GM19099 (cell line): ENCODE measurements around the gene FDX2.
A peak's percentile ranks its signal among the peaks of the same experiment; 100 is the strongest.

Experiments
- POLR2A ChIP-seq: IDR thresholded peaks from 3 replicates; pipeline ENCODE4 v1.6.1; 2011; ENCODE audit warnings: low read depth; ENCODE audit not compliant: insufficient read length; ENCODE audit errors: extremely low read depth

Gene FDX2

DNA sequence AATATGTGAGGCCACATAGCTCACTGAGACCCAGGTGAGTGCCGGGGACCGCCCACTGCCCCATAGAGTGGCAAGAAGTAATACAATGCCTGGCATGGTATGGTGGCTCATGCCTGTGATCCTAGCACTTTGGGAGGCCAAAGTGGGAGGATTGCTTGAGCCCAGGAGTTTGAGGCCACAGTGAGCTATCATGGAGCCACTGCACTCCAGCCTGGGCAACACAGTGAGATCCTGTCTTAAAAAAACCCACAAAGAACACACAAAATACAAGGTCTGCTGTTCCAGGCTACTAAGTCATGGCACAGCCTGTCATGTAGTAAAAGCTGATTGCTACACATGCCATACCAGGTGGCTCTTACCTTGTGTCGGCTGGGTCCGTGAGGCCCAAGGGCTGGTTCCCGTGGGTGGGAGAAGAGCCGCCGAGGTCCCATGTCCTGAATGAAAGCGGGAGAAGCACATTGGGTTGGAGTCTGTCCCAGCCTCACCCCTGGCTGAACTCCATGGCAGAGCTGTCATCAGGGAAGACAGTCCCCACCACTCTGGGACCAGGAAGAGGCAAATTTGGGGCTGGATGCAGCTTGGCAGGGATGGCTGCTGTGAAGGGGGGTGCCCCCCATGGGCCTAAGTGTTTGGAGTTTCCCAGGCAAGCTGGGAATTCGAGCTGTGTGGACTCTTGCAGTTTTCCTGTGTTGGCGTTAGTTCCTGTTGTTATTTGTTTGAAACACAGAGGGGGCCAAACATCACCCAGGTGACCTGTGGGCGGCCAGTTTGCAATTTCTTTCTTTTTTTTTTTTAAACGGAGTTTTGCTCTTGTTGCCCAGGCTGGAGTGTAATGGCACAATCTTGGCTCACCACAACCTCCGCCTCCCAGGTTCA is 3.2 kb upstream of the FDX2 start:
- TF ChIP-seq POLR2A, result no peak

DNA sequence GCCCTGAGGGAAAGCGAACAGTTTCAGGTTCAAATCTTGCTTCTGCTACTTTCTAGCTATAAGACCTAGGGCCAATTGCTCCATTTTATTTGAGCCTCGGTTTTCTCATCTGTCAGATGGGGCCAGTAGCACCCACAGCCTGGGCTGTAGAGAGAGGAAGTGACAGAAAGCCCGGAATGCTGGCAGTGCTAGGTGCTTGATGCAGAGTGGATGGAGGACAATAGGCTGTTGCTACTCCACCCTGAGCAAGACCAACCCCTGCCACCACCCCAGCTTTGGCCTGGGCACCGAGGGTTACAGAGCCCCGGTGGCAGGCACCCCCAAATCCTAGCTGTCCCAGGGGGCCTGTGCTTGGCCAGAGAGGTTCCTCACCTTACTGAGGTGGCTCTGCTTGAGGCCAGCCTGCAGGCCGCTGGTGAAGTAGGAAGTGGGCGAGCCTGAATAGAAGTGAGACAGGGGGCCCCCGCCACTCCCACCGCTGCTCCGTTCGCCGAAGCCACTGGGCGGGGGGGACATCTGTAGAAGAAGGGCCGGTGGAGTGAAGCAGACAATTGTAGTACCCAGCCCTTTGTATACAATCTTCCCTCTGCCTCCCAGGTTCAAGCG is 2.1 kb upstream of the FDX2 start:
- TF ChIP-seq POLR2A, result no peak

DNA sequence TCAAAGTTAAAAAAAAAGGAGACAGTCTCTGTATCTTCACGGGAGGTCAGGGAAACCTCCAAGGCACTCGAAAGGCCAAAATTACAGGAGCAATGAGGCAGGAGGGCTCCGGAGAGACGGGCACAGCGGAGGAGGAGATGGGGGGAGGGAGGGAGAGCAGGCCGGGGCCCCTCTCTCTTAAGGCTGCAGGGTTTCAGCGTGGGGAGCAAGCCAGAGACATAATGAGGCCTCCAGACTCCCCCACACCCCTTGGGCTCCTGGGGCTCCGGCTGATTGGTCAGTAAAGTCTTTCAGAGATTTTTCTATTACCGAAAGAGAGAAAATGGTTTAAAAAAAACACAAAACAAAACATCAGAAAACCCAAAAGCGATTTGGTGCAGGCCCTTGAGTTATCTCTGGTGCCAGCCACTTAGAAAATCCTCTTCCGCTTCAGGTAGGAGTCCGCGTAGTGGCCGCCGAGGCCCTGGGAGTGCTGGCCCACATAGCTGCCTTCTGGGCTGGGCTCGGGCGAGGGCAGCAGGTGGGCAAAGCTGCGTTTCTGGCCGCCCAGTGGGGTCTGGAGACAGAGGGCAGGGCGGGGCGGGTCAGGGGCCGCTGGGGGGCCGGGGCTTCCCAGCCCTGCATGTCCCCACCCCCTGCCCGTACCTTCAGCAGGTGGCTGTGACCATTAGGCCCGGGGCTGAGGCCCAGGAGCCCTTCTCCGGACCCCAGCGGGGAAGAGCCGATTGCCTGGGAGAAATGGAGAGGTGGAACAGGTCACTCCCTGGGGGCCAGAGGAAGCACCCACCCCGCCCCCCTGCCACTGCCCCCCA is 1.4 kb upstream of the FDX2 start:
- TF ChIP-seq POLR2A, result no peak

DNA sequence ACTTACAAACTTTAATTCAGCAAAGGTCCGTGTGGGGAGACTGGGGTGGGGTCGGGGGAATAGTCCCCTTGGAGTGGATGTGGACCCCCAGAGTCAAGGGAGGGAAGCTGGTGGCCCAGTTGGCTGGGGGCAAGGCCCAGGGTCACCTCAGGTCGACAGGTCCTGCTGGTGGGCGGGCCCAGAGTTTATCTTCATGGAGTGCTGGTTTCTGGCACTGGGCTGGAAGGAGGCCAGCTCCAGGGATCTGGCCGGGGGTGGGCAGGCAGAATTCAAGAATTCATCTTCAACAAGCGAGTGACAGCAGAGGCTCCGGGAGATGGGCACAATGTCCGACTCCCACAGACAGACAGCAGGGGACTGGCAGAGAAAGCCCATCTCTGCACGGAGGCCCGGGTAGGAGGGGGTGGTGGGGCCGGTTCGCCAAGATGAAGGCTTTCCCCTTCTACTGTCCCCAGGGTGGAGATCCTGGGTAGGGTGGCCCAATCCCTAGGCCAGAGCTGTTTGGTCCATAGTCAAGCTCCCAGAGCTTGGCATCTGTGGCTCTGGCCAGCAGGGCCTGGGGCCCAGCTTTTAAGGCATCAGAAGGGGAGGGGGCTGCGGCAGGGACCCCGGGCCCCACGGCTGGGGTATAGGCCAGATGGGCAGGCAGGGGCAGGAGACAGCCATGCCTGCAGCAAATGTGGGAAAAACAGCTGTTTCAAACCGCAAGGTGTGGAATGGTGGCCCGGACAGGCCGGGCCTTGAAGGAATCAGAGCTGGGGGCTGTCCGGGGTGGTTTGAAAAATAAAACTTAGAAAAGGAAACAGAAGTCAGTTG is 622 bp upstream of the FDX2 start:
- TF ChIP-seq POLR2A, result no peak

DNA sequence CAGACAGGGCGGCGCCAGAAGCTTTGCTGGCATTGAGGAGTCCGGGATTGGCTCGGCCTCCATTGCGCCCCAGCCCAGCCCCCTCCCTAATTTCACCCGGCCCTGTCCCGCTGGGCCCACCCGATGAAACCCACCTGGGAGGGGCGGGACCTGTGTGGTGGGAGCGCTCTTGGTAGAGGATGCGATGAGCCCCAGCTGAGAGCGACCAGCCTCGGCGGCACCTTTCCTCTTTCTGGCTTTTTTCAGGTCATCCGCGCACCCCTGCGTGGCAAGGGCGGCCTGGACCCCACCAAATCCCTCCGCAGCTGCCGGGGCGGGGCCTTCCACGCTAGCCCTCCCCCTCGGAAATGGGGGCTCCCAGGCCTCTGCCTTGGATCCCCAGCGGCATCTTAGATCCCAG is 6.4 kb downstream of the FDX2 start, which contains the start of gene ZGLP1:
Gene ZGLP1, minus strand, starts transcription at position 393 of the 400 bp plus-strand sequence.
- TF ChIP-seq POLR2A, result no peak

DNA sequence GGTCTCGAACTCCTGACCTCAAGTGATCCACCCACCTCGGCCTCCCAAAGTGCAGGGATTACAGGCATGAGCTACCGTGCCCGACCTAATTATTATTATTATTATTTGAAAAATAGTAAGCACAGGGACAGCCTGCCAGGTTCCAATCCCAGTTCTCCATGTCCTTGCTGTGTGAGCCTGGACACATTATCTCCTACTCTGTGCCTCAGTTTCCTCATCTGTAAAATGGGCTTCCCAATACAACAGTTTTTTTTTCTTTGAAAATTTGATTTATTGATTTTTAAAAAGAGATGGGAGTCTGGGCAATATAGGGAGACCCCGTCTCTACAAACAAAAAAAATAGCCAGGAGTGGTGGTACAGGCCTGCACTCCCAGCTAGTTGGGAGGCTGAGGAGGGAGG is 9.5 kb downstream of the FDX2 start:
- TF ChIP-seq POLR2A, result no peak

DNA sequence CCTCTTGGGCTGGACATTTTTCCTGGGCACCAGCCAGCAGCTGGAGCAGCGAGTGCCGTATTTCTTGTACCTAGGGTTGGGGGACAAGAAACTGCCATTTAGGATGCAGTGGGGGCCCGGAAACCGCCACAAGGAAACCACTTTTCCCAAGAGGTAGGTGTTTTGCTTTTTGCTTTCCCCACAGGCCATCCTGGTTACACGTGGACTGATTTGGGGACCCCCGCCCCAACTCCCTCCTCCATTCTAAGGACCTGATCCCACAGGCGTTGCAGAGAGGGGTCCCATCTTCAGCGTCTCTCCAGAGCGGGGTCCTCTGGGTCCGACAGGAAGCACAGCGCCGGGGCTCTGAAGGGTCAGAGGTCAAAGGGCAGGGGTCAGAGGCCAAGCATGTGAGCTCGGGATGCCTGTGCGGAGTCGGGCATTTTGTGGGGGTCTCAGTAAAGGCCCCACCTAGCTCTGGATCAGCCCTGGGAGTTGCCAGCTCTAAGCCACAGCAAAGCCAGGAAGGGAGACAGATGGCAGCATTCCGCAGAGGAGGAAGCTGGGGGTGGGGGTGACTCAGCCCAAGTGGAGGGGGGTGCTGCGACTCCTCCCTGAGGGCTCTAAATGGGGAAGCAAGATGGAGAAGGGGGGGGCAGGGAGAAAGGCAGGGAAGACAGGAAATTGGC is 10.5 kb downstream of the FDX2 start:
- TF ChIP-seq POLR2A, result no peak

DNA sequence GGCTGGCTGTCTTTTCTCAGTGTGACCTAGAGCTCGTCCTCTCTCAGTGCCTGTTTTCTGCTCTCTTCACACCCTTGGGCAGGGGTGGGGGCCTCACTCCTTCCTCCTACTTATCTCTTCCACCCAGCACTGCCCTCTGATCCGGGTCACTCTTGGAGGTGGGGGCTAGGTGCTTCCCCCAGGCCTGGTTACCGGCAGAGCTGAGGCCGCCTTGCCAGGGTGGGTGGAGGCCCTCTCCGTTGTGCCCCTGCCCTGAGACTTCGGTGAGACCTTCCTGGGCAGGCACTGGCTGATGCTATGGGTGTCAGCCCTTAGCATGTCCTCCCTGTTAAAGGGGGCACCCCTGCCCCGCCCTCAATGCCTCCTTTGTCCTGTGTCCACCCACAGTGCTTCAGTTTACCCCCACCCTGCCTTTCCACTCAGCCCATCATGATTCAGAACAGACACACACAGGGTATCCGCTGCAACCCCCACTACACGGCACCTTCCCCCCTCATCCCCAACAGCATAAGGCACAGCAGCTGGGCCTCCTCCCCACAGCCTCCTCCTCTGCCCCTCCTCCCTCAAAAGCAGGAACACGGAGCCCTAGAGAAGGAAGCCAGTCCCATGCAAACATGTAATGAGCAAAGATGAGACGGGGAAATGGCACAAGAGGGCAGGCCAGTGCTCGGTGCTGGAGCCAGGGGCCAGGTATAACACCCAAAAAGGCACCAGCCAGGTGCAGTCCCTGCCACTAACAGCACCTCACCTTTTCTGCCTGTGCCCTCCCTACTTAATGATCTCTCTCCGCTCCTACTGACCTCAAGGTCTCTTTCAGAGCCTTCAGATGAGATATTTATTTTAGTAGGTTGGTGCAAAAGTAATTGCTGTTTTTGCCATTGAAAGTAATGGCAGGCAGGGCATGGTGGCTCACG is 16.0 kb downstream of the FDX2 start:
- TF ChIP-seq POLR2A, result no peak

DNA sequence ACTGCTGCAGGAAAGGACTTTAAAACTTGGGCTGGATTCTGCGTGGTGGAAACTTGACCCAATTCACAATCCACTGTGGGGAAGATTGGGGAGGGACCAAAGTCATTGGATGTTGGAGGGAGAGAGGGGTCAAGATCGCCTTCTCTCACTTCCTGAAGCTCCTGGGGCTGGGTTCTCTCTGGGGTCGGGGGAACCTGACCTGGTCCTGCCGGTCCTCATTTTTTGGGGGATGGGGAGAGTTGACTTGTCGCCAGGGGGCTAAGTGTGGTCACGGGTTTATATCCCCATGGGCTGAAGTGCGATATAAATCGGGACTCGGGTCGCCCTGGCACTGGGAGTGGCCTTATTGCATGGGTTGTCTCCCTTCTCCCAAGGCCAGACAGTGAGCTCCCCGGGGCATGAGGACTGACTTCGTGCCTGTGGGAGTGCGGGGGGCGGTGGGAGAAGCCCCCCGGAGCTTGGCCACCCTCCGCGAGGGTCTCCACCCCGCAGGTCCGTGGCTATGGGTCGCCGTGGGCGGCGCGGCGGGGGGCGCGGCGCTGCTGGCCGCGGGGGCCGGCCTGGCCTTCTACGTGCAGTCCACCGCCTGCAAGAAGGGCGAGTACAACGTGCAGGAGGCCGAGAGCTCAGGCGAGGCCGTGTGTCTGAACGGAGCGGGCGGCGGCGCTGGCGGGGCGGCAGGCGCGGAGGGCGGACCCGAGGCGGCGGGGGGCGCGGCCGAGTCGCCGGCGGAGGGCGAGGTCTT is 19.8 kb downstream of the FDX2 start:
- no peak for TF ChIP-seq POLR2A

DNA sequence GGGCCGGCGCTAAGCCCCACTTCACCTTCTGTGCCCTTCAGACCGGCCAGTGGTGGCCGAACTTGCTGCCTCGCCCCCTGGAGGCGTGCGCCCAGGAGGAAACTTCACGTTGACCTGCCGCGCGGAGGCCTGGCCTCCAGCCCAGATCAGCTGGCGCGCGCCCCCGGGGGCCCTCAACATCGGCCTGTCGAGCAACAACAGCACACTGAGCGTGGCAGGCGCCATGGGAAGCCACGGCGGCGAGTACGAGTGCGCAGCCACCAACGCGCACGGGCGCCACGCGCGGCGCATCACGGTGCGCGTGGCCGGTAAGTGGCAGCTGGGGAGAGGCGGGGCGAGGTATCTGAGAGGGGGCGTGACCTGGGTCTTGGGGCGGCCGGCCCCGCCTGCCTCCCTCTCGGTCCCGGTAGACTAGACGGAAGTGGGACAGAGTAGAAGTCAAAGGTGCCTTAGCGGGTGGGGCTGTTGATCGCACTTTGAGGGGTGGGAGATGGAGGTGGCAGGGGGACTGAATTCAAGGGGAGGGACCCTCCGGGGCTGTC is 20.4 kb downstream of the FDX2 start:
- TF ChIP-seq POLR2A, result peak; percentile 54

DNA sequence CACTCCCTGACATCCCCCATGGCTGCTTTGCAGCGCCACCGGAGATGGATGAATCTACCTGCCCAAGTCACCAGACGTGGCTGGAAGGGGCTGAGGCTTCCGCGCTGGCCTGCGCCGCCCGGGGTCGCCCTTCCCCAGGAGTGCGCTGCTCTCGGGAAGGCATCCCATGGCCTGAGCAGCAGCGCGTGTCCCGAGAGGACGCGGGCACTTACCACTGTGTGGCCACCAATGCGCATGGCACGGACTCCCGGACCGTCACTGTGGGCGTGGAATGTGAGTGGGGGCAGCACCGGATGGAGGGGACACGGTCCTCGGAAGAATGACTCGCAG is 21.5 kb downstream of the FDX2 start:
- no peak for TF ChIP-seq POLR2A

DNA sequence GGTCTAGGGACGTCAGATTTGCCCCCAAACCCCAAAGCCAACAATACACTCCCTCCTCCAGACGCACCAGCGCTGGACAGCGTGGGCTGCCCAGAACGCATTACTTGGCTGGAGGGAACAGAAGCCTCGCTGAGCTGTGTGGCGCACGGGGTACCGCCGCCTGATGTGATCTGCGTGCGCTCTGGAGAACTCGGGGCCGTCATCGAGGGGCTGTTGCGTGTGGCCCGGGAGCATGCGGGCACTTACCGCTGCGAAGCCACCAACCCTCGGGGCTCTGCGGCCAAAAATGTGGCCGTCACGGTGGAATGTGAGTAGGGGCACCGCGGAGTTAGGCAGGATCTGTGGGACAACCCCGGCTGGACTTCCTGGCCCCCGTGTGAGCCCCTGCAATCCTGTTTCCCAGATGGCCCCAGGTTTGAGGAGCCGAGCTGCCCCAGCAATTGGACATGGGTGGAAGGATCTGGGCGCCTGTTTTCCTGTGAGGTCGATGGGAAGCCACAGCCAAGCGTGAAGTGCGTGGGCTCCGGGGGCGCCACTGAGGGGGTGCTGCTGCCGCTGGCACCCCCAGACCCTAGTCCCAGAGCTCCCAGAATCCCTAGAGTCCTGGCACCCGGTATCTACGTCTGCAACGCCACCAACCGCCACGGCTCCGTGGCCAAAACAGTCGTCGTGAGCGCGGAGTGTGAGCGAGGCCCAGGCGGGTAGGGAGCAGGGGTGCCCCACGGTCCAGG is 22.0 kb downstream of the FDX2 start:
- no peak for TF ChIP-seq POLR2A
